B cell (primary cell): ENCODE measurements around the gene NPAS4.

Experiments
- CTCF ChIP-seq: fragments of 200-600 bp; IDR thresholded peaks from one replicate; pipeline ENCODE4 v1.8.0; 2022; ENCODE audit warnings: antibody characterized with exemption, mild to moderate bottlenecking
- EZH2 ChIP-seq: IDR thresholded peaks from 2 replicates; pipeline ENCODE4 v1.6.1; 2012; ENCODE audit warnings: borderline replicate concordance, low read depth, mild to moderate bottlenecking, moderate library complexity, low read length; ENCODE audit not compliant: insufficient read depth, poor library complexity, severe bottlenecking

- TF ChIP-seq CTCF (no peak), EZH2 (no peak)
These were observed 46.9 kb downstream of the NPAS4 start for GRCh38 chr11:66467756-66468155.
